K562 (cell line): Measurements from ENCODE around the gene RAB4B. TPM values are rescaled to one million over a fixed set of nuclear protein-coding genes. Genes with fewer than 3 reads are reported as not detected.

ENCODE experiments used
- ARID3A ChIP-seq: IDR thresholded peaks from 2 replicates; pipeline ENCODE4 v1.6.1; 2012; ENCODE audit warnings: low read depth, low read length, improper control_type of control experiment, borderline replicate concordance
- ASH1L ChIP-seq: fragments of 450-650 bp; IDR thresholded peaks from 2 replicates; pipeline ENCODE4 v1.6.1; 2018; ENCODE audit warnings: borderline replicate concordance, mild to moderate bottlenecking, low read depth; ENCODE audit not compliant: partially characterized antibody
- ATF7 ChIP-seq: fragments of 450-650 bp; IDR thresholded peaks from 2 replicates; pipeline ENCODE4 v1.7.1; 2014; ENCODE audit warnings: mild to moderate bottlenecking, moderate library complexity
- CC2D1A ChIP-seq: fragments of 450-650 bp; IDR thresholded peaks from 2 replicates; pipeline ENCODE4 v1.6.1; 2017; ENCODE audit warnings: mild to moderate bottlenecking
- CHCHD3 ChIP-seq: fragments of 250-450 bp; sonication (Bioruptor Pico); IDR thresholded peaks from 2 replicates; pipeline ENCODE4 v2.1.2; 2022; ENCODE audit warnings: mild to moderate bottlenecking
- ELK3 ChIP-seq: fragments of 450-650 bp; formaldehyde crosslinking; IDR thresholded peaks from 2 replicates; pipeline ENCODE4 v1.4.0; 2020; ENCODE audit warnings: mild to moderate bottlenecking
- GTF2E2 ChIP-seq: fragments of 200-800 bp; sonication (Bioruptor generic); IDR thresholded peaks from 2 replicates; pipeline ENCODE4 v1.6.1; 2016; ENCODE audit warnings: missing genetic modification characterization, missing compliant biosample characterization
- HNRNPLL ChIP-seq: fragments of 200-400 bp; formaldehyde crosslinking; IDR thresholded peaks from 2 replicates; pipeline ENCODE4 v1.6.1; 2017; ENCODE audit warnings: low read length, low read depth, mild to moderate bottlenecking; ENCODE audit not compliant: poor library complexity, severe bottlenecking
- MITF ChIP-seq: IDR thresholded peaks from 2 replicates; pipeline ENCODE4 v1.6.1; 2014; ENCODE audit warnings: antibody characterized with exemption
- NRF1 ChIP-seq, 2 experiments: fragments of 450-650 bp; IDR thresholded peaks in 1 of 2; conservative IDR thresholded peaks in 1 of 2; 2 replicates each; pipeline ENCODE4 v1.6.1; 2014; ENCODE audit warnings: mild to moderate bottlenecking in 2 of 2
- NUFIP1 ChIP-seq: fragments of 450-650 bp; IDR thresholded peaks from 2 replicates; pipeline ENCODE4 v1.6.1; 2018; ENCODE audit not compliant: partially characterized antibody
- SP1 ChIP-seq: sonication (generic); formaldehyde crosslinking; IDR thresholded peaks from 2 replicates; pipeline ENCODE4 v1.8.1; 2022; ENCODE audit warnings: mild to moderate bottlenecking, missing genetic modification reagents
- ZNF146 ChIP-seq: IDR thresholded peaks from one replicate; pipeline ENCODE4 v1.6.1; 2018; ENCODE audit warnings: missing compliant biosample characterization; ENCODE audit not compliant: unreplicated experiment
- ZNF354B ChIP-seq: fragments of 250-450 bp; sonication (Bioruptor Pico); IDR thresholded peaks from 2 replicates; pipeline ENCODE4 v1.4.0; 2020
- polyA plus RNA-seq, 8 experiments: library from polyadenylated mRNA; depleted of rRNA in 4 of 8; stranded (reverse) in 5 of 8; unstranded in 3 of 8; fragments of >200 nt; fragmentation: Nextera tagmentation in 2 of 8; fragmentation: Illumina TruSeq in 1 of 8; extraction: Ambion mirVana in 2 of 8; extraction: Trizol in 1 of 8; gene quantifications; 2 replicates each; pipeline versions ENCODE4 v1.2.1 to v1.2.3, GENCODE V29; 2011 to 2014; ENCODE audit warnings: inconsistent platforms in 1 of 8, missing spikeins in 1 of 8
- total RNA-seq, 7 experiments: library from RNA; depleted of rRNA in 6 of 7; stranded (reverse); fragments of >200 nt in 6 of 7; fragmentation: Illumina TruSeq in 2 of 7; extraction: Trizol in 2 of 7; gene quantifications; 2 replicates each; pipeline versions ENCODE4 v1.2.1 to v1.2.3, GENCODE V29; 2011 to 2021; ENCODE audit warnings: low replicate concordance in 1 of 7
- TF ChIP-seq, protein P1 (sequence below): fragments of 250-450 bp; sonication (Bioruptor Pico); IDR thresholded peaks from 2 replicates; pipeline ENCODE4 v1.6.1; 2021; ENCODE audit warnings: mild to moderate bottlenecking
- TF ChIP-seq, protein P2 (sequence below): sonication (generic); formaldehyde crosslinking; IDR thresholded peaks from 2 replicates; pipeline ENCODE4 v1.8.1; 2023; ENCODE audit warnings: missing genetic modification reagents, mild to moderate bottlenecking, borderline replicate concordance

Gene RAB4B
- total and polyA plus RNA-seq, 9 of the 15 experiments (the other 6 are each of a cell fraction or from before 2014, with no cell fraction given), result 0.28 to 20.4 (median 9.0) TPM

DNA sequence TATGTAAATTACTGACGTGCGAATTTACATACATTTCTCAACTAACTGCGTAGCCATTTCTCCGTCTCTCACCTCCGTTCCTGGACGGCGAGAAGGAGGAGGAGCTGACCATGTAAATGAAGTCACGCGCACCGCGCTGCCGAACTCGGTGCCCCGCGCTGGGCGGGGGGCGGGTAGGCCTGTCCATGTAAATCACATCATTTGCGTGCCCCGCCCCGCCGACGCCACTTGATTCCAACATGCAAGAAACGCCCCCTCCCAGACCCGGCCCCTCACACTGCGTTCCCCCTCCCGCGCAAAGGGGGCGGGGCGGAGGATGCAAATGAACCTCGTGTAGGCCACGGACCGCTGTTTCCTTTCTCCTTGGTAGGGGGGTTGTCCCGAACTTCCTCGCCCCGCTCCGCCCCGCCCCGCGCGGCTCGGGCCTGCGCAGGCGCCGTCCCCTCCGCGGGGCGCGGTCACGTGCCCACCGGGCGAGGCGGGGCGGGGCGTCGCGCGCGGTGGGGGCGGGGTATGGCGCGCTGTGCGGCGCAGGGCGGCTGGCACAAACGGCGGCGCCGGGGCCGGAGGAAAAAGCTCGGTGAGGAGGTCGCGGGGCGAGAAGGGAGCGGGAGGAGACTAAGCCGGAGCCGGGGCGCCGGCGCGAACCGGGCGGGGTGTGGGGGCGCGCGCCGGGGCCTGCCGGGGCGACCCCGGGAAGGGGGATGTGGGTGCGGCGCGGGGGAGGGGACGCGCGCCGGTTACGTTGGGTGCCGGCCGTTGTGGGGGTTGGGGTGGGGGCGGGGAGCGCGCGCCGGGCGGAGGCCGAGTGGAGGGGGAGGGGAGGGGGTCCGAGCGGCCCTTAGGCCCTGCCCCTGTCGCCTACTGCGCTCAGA, 20.9 kb downstream of the RAB4B start, which contains the start of gene EGLN2 (continued):
- TF ChIP-seq ZNF146 (CRISPR knock-in tag) (no peak), ARID3A (peak; percentile 71; the same call in 1 of the 2 replicates), ELK3 (CRISPR knock-in tag) (no peak), NUFIP1 (no peak), MITF (peak; percentile 87), NRF1 (conservative IDR thresholded peaks at IDR 0.05 in 1 of 2, IDR thresholded peaks at IDR 0.05 in 1 of 2) (peak; percentile 94 to 95), HNRNPLL (peak; percentile 62), ATF7 (peak; percentile 85), ASH1L (no peak), CC2D1A (no peak), SP1 (CRISPR knock-in tag) (peak; percentile 92), GTF2E2 (tag) (no peak), ZNF354B (no peak), CHCHD3 (no peak)
- TF ChIP-seq, protein P1, sequence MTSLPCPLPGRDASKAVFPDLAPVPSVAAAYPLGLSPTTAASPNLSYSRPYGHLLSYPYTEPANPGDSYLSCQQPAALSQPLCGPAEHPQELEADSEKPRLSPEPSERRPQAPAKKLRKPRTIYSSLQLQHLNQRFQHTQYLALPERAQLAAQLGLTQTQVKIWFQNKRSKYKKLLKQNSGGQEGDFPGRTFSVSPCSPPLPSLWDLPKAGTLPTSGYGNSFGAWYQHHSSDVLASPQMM (CRISPR knock-in tag), result no peak
- TF ChIP-seq, protein P2, sequence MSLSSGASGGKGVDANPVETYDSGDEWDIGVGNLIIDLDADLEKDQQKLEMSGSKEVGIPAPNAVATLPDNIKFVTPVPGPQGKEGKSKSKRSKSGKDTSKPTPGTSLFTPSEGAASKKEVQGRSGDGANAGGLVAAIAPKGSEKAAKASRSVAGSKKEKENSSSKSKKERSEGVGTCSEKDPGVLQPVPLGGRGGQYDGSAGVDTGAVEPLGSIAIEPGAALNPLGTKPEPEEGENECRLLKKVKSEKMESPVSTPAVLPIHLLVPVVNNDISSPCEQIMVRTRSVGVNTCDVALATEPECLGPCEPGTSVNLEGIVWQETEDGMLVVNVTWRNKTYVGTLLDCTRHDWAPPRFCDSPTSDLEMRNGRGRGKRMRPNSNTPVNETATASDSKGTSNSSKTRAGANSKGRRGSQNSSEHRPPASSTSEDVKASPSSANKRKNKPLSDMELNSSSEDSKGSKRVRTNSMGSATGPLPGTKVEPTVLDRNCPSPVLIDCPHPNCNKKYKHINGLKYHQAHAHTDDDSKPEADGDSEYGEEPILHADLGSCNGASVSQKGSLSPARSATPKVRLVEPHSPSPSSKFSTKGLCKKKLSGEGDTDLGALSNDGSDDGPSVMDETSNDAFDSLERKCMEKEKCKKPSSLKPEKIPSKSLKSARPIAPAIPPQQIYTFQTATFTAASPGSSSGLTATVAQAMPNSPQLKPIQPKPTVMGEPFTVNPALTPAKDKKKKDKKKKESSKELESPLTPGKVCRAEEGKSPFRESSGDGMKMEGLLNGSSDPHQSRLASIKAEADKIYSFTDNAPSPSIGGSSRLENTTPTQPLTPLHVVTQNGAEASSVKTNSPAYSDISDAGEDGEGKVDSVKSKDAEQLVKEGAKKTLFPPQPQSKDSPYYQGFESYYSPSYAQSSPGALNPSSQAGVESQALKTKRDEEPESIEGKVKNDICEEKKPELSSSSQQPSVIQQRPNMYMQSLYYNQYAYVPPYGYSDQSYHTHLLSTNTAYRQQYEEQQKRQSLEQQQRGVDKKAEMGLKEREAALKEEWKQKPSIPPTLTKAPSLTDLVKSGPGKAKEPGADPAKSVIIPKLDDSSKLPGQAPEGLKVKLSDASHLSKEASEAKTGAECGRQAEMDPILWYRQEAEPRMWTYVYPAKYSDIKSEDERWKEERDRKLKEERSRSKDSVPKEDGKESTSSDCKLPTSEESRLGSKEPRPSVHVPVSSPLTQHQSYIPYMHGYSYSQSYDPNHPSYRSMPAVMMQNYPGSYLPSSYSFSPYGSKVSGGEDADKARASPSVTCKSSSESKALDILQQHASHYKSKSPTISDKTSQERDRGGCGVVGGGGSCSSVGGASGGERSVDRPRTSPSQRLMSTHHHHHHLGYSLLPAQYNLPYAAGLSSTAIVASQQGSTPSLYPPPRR (CRISPR knock-in tag), result no peak
